PFSK-1 (cell line): ENCODE measurements around the gene RPL10.

Source experiments
- POLR2AphosphoS5 ChIP-seq: IDR thresholded peaks from 2 replicates; pipeline ENCODE4 v1.6.1; 2012; ENCODE audit warnings: low read depth, mild to moderate bottlenecking, control low read depth, low read length, moderate library complexity
- REST ChIP-seq, 2 experiments: IDR thresholded peaks; 2 replicates each; pipeline versions ENCODE4 v1.6.1 to v1.8.0; 2011 to 2012; ENCODE audit warnings: low read depth in 2 of 2, low read length in 2 of 2, control low read depth in 1 of 2, inconsistent platforms in 1 of 2, mild to moderate bottlenecking in 1 of 2, moderate library complexity in 1 of 2; ENCODE audit not compliant: insufficient read depth in 1 of 2
- SIN3A ChIP-seq: IDR thresholded peaks from 2 replicates; pipeline ENCODE4 v1.6.1; 2012; ENCODE audit warnings: mild to moderate bottlenecking, low read length, moderate library complexity, borderline replicate concordance; ENCODE audit not compliant: insufficient read depth
- TAF1 ChIP-seq: IDR thresholded peaks from 2 replicates; pipeline ENCODE4 v1.6.1; 2012; ENCODE audit warnings: low read length, control low read depth, borderline replicate concordance; ENCODE audit not compliant: insufficient read depth

DNA sequence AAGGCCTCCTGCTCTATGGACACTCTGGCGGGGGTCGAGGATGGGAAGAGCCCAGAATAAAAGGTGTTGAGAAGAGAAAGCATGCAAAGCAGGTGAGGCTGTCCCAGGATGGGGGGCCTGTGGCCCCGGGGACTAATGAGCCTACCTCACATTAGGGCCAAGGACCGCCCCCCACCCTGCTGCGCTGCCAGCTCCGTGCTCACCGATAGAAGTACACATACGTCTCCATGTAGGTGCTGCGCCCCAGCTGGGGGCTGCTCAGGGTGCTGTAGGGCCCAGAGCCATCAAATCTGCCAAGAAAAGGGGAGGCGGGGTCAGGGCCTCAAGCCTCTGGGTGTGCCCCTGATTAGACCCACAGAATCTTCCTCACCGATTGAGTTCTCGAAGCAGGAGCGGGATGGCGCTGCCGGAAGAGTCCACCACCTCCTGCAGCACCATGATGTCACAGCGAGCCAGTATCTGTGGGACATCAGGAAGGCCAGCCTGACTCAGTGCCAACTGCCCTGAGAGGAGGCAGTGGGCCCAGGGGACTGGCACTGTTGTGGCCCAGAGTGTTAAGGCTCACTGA, 6.5 kb downstream of the RPL10 start:
- TF ChIP-seq POLR2AphosphoS5 (no peak), REST (IDR thresholded peaks at IDR 0.05; ENCODE audit: insufficient read depth in 1 of 2, low read depth in 2 of 2, low read length in 2 of 2) (no peak), SIN3A (no peak), TAF1 (no peak)
